H9 (cell line): ENCODE results near the gene RASGRP3. TPM values are rescaled to one million over a fixed set of nuclear protein-coding genes. Genes with fewer than 3 reads are reported as not detected.
"Not testable (repeated sequence)": the region's sequence is repeated elsewhere in the genome, so short reads cannot be mapped to it uniquely, and the experiment has no call there.

Experiments used
- DNase-seq: peaks from one replicate; pipeline ENCODE4 v3.0.0-alpha.2; 2017
- H2AFZ ChIP-seq: one replicate; pipeline ENCODE4 v1.6.1; 2013; ENCODE audit warnings: mild to moderate bottlenecking, low read length, control low read depth, moderate library complexity
- H2AK5ac ChIP-seq: 2 replicates; pipeline ENCODE4 v1.6.1; 2013; ENCODE audit warnings: low read length, control low read depth, mixed read lengths; ENCODE audit not compliant: insufficient read length
- H2BK120ac ChIP-seq: one replicate; pipeline ENCODE4 v1.6.1; 2013; ENCODE audit warnings: low read depth, mild to moderate bottlenecking, low read length, control low read depth, inconsistent platforms; ENCODE audit not compliant: poor library complexity, severe bottlenecking
- H2BK12ac ChIP-seq: 2 replicates; pipeline ENCODE4 v1.6.1; 2013; ENCODE audit warnings: low read length, control low read depth, mixed read lengths, low read depth; ENCODE audit not compliant: insufficient read length
- H2BK15ac ChIP-seq: 2 replicates; pipeline ENCODE4 v1.6.1; 2013; ENCODE audit warnings: low read depth, low read length, control low read depth
- H2BK20ac ChIP-seq: one replicate; pipeline ENCODE4 v1.6.1; 2013; ENCODE audit warnings: low read depth, mild to moderate bottlenecking, low read length, control low read depth, inconsistent platforms; ENCODE audit not compliant: poor library complexity, severe bottlenecking
- H2BK5ac ChIP-seq: 2 replicates; pipeline ENCODE4 v1.6.1; 2013; ENCODE audit warnings: low read length, control low read depth, mixed read lengths; ENCODE audit not compliant: insufficient read length
- H3K14ac ChIP-seq: 2 replicates; pipeline ENCODE4 v1.6.1; 2013; ENCODE audit warnings: low read length, control low read depth; ENCODE audit not compliant: insufficient read depth
- H3K18ac ChIP-seq: 2 replicates; pipeline ENCODE4 v1.6.1; 2013; ENCODE audit warnings: low read depth, mild to moderate bottlenecking, mixed read lengths, low read length, control low read depth; ENCODE audit not compliant: insufficient read length
- H3K23ac ChIP-seq: 2 replicates; pipeline ENCODE4 v1.6.1; 2013; ENCODE audit warnings: low read length, control low read depth, mixed read lengths, low read depth; ENCODE audit not compliant: insufficient read length
- H3K23me2 ChIP-seq: 2 replicates; pipeline ENCODE4 v1.6.1; 2013; ENCODE audit warnings: low read depth, mild to moderate bottlenecking, mixed read lengths, low read length, control low read depth; ENCODE audit not compliant: insufficient read length, poor library complexity, severe bottlenecking
- H3K27ac ChIP-seq: 2 replicates; pipeline ENCODE4 v1.5.1; 2013; ENCODE audit warnings: low read length, control low read depth, mixed read lengths, low read depth; ENCODE audit not compliant: insufficient read length
- H3K27me3 ChIP-seq: 2 replicates; pipeline ENCODE4 v1.6.1; 2013; ENCODE audit warnings: low read length, control low read depth, inconsistent platforms; ENCODE audit not compliant: insufficient read depth
- H3K4ac ChIP-seq: 2 replicates; pipeline ENCODE4 v1.6.1; 2013; ENCODE audit warnings: low read depth, mild to moderate bottlenecking, control low read depth, inconsistent platforms, low read length, moderate library complexity
- H3K4me1 ChIP-seq: 2 replicates; pipeline ENCODE4 v1.6.1; 2013; ENCODE audit warnings: low read length, control low read depth, inconsistent platforms; ENCODE audit not compliant: insufficient read depth
- H3K4me2 ChIP-seq: 2 replicates; pipeline ENCODE4 v1.6.1; 2013; ENCODE audit warnings: low read length, control low read depth, mixed read lengths; ENCODE audit not compliant: insufficient read length, insufficient read depth
- H3K56ac ChIP-seq: 2 replicates; pipeline ENCODE4 v1.6.1; 2013; ENCODE audit warnings: low read depth, mild to moderate bottlenecking, mixed read lengths, low read length, control low read depth; ENCODE audit not compliant: insufficient read length
- H3K79me1 ChIP-seq: 2 replicates; pipeline ENCODE4 v1.6.1; 2013; ENCODE audit warnings: low read depth, mild to moderate bottlenecking, moderate library complexity, low read length, control low read depth, inconsistent platforms; ENCODE audit not compliant: insufficient read depth, poor library complexity, severe bottlenecking
- H3K79me2 ChIP-seq: 2 replicates; pipeline ENCODE4 v1.6.1; 2013; ENCODE audit warnings: low read length, control low read depth, inconsistent platforms; ENCODE audit not compliant: insufficient read depth
- H3K9ac ChIP-seq: 2 replicates; pipeline ENCODE4 v1.6.1; 2013; ENCODE audit warnings: low read length, control low read depth, mixed read lengths; ENCODE audit not compliant: insufficient read length; ENCODE audit errors: extremely low read depth
- H3K9me3 ChIP-seq: one replicate; pipeline ENCODE4 v1.6.1; 2013; ENCODE audit warnings: low read depth, low read length, inconsistent platforms; ENCODE audit not compliant: control insufficient read depth
- H3T11ph ChIP-seq: one replicate; pipeline ENCODE4 v1.6.1; 2013; ENCODE audit warnings: mild to moderate bottlenecking, low read length, control low read depth, inconsistent platforms
- H4K20me1 ChIP-seq: one replicate; pipeline ENCODE4 v1.6.1; 2013; ENCODE audit not compliant: control insufficient read depth, insufficient read length, insufficient read depth
- H4K5ac ChIP-seq: 2 replicates; pipeline ENCODE4 v1.6.1; 2013; ENCODE audit warnings: low read depth, mild to moderate bottlenecking, mixed read lengths, low read length, control low read depth; ENCODE audit not compliant: insufficient read length
- H4K8ac ChIP-seq: replicated peaks from 2 replicates; pipeline ENCODE4 v1.6.1; 2013; ENCODE audit warnings: low read length, control low read depth, mixed read lengths, low read depth; ENCODE audit not compliant: insufficient read length
- H4K91ac ChIP-seq: 2 replicates; pipeline ENCODE4 v1.6.1; 2013; ENCODE audit warnings: low read depth, mild to moderate bottlenecking, moderate library complexity, mixed read lengths, low read length, control low read depth; ENCODE audit not compliant: insufficient read length
- H3K27ac Mint-ChIP-seq, 3 experiments: 2 replicates in 2 of 3; 3 replicates in 1 of 3; pipeline ENCODE4 v1.8.0; 2020 to 2021; ENCODE audit warnings: mixed read lengths in 3 of 3, mild to moderate bottlenecking in 1 of 3, moderate library complexity in 1 of 3
- H3K27me3 Mint-ChIP-seq: 2 replicates; pipeline ENCODE4 v1.8.0; 2021; ENCODE audit warnings: low read depth, mild to moderate bottlenecking, moderate library complexity, mixed read lengths
- H3K36me3 Mint-ChIP-seq, 3 experiments: 2 replicates in 2 of 3; 3 replicates in 1 of 3; pipeline ENCODE4 v1.8.0; 2020 to 2021; ENCODE audit warnings: low read depth in 3 of 3, mixed read lengths in 3 of 3; ENCODE audit not compliant: insufficient read depth in 1 of 3
- H3K4me1 Mint-ChIP-seq, 2 experiments: 2 replicates each; pipeline ENCODE4 v1.8.0; 2020; ENCODE audit warnings: mixed read lengths in 2 of 2
- H3K4me3 Mint-ChIP-seq, 2 experiments: 2 replicates in 1 of 2; 3 replicates in 1 of 2; pipeline ENCODE4 v1.8.0; 2020 to 2021; ENCODE audit warnings: mild to moderate bottlenecking in 2 of 2, mixed read lengths in 2 of 2, moderate library complexity in 1 of 2
- H3K9me3 Mint-ChIP-seq, 2 experiments: 2 replicates in 1 of 2; 3 replicates in 1 of 2; pipeline ENCODE4 v1.8.0; 2020; ENCODE audit warnings: mild to moderate bottlenecking in 2 of 2, mixed read lengths in 2 of 2, moderate library complexity in 1 of 2
- WGBS: extraction: QIAGEN DNeasy Blood & Tissue Kit; methylation state at CpG from one replicate; pipeline ENCODE4 v1.1.7; 2013; ENCODE audit warnings: missing lambda C conversion rate, low lambda C conversion rate, mixed read lengths; ENCODE audit not compliant: insufficient read length; ENCODE audit errors: extremely low coverage; 5-methylcytosine and 5-hydroxymethylcytosine counted together
- total RNA-seq: library from RNA; stranded (reverse); gene quantifications from 2 replicates; pipeline ENCODE4 v1.2.1, GENCODE V29; 2021
- TF ChIP-seq, protein P1 (sequence below): fragments of 200-600 bp; sonication (generic); conservative IDR thresholded peaks from 3 replicates; pipeline ENCODE4 v1.8.0; 2021; ENCODE audit warnings: antibody characterized with exemption, mild to moderate bottlenecking

Gene RASGRP3
- total RNA-seq, 1 experiment from 2014 or later, result not detected

DNA sequence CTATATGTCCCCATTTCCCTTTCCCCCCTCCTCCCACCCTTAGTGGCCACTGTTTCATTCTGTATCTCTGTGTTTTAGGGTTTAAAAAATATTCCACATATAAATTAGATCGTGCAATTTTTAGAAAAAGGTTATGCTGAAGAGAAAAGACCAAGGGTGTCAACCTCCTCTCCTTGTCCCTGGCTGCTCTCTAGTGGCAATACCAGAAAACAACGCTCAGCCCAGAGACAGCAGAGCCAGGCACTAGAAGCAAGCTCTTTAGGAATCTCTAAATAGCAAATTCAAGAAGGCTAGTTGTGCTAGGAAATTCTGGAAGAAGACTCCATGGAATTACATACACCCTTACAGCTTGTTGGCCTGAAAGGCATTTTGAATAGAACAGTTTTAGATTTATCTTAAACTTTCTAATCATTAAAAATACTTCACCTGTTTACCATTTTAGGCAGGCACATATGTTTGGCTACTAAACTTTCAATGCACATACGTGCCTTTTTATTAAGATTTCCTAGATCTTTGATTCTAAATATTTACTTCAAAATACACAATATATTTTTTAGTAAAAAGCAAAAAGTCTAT, 35.1 kb upstream of the RASGRP3 start:
- H3K4ac ChIP-seq, result no peak overlapping the region
- Mint-ChIP-seq H3K27me3 (no peaks in the 10 kb centered on the region), H3K4me1 (peaks cover 3 to 8% of the 10 kb centered on the region in 2 experiments; a peak in 3 of 4 replicates), H3K36me3 (no peaks in the 10 kb centered on the region), H3K27ac (no peak overlapping the region), H3K9me3 (no peaks in the 10 kb centered on the region), H3K4me3 (no peak overlapping the region)
- H2AK5ac ChIP-seq, result no peak overlapping the region
- H2BK12ac ChIP-seq, result no peak overlapping the region
- H3K27me3 ChIP-seq, result no peaks in the 10 kb centered on the region
- H3K18ac ChIP-seq, result no peak overlapping the region
- H2AFZ ChIP-seq, result no peak overlapping the region
- H3K9me3 ChIP-seq, result no peaks in the 10 kb centered on the region
- no peak overlapping the region for H3K56ac ChIP-seq
- no peak overlapping the region for H3T11ph ChIP-seq
- H3K4me1 ChIP-seq, result no peaks in the 10 kb centered on the region
- no peak overlapping the region for H4K5ac ChIP-seq
- DNase-seq, result peak; percentile 65
- H2BK20ac ChIP-seq, result no peak overlapping the region
- H3K79me2 ChIP-seq, result no peaks in the 10 kb centered on the region
- H2BK15ac ChIP-seq, result no peak overlapping the region
- H2BK120ac ChIP-seq, result no peak overlapping the region
- H4K20me1 ChIP-seq, result no peaks in the 10 kb centered on the region
- H3K27ac ChIP-seq, result no peak overlapping the region
- WGBS, result no CpG with 5 or more reads among the region's 3 CpGs
- H3K79me1 ChIP-seq, result no peaks in the 10 kb centered on the region
- H3K4me2 ChIP-seq, result no peak overlapping the region
- H3K23ac ChIP-seq, result no peak overlapping the region
- no peak overlapping the region for H3K9ac ChIP-seq
- TF ChIP-seq, protein P1, sequence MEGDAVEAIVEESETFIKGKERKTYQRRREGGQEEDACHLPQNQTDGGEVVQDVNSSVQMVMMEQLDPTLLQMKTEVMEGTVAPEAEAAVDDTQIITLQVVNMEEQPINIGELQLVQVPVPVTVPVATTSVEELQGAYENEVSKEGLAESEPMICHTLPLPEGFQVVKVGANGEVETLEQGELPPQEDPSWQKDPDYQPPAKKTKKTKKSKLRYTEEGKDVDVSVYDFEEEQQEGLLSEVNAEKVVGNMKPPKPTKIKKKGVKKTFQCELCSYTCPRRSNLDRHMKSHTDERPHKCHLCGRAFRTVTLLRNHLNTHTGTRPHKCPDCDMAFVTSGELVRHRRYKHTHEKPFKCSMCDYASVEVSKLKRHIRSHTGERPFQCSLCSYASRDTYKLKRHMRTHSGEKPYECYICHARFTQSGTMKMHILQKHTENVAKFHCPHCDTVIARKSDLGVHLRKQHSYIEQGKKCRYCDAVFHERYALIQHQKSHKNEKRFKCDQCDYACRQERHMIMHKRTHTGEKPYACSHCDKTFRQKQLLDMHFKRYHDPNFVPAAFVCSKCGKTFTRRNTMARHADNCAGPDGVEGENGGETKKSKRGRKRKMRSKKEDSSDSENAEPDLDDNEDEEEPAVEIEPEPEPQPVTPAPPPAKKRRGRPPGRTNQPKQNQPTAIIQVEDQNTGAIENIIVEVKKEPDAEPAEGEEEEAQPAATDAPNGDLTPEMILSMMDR, result peak; percentile 74
- H2BK5ac ChIP-seq, result no peak overlapping the region
- H4K8ac ChIP-seq, result no peak overlapping the region
- H3K23me2 ChIP-seq, result no peaks in the 10 kb centered on the region
- no peak overlapping the region for H4K91ac ChIP-seq
- H3K14ac ChIP-seq, result no peak overlapping the region

DNA sequence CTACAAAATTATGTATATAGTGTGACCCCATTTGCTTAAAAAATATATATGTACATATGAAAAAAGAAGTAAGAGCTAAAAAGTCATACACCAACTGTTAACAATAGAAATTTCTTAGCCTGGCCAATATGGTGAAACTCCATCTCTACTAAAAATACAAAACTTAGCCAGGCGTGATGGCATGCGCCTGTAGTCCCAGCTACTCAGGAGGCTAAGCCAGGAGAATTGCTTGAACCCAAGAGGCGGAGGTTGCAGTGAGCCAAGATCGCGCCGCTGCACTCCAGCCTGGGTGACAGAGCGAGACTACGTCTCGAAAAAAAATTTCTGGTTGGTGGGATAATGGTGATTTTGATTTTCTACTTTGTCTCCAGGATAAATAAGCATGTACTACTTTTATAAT, 34.4 kb upstream of the RASGRP3 start:
- not testable (repeated sequence) for H3K27me3 ChIP-seq, H3K4me3 Mint-ChIP-seq, H3K23ac ChIP-seq, H3K36me3 Mint-ChIP-seq, H2BK20ac ChIP-seq, H3T11ph ChIP-seq, H3K4me1 Mint-ChIP-seq, H2BK12ac ChIP-seq, H3K79me2 ChIP-seq, H3K4me2 ChIP-seq, H3K79me1 ChIP-seq, H3K27me3 Mint-ChIP-seq, H4K91ac ChIP-seq, H3K9ac ChIP-seq, H3K4ac ChIP-seq, H3K4me1 ChIP-seq, H3K9me3 ChIP-seq, H2BK15ac ChIP-seq, H2BK120ac ChIP-seq, H4K20me1 ChIP-seq, H4K8ac ChIP-seq, H4K5ac ChIP-seq, H3K23me2 ChIP-seq, H3K56ac ChIP-seq, H3K9me3 Mint-ChIP-seq, H2AFZ ChIP-seq, H2BK5ac ChIP-seq, H3K27ac ChIP-seq, H3K18ac ChIP-seq, H3K14ac ChIP-seq, H2AK5ac ChIP-seq, DNase-seq
- WGBS, result no CpG with 5 or more reads among the region's 9 CpGs
- peak overlapping the region in 1 of 3 experiments; percentile 68; a peak in 1 of 7 replicates for H3K27ac Mint-ChIP-seq
